NCI-H345 treated with DMSO at 0.1 percent for 48 hours (cell line): Measurements from ENCODE around the gene RBM18.

Source experiments
- DNase-seq: peaks from one replicate; lab custom pipeline; 2025; ENCODE audit not compliant: unreplicated experiment; lab: John Stamatoyannopoulos, UW

Gene RBM18, protein sequence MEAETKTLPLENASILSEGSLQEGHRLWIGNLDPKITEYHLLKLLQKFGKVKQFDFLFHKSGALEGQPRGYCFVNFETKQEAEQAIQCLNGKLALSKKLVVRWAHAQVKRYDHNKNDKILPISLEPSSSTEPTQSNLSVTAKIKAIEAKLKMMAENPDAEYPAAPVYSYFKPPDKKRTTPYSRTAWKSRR

DNA sequence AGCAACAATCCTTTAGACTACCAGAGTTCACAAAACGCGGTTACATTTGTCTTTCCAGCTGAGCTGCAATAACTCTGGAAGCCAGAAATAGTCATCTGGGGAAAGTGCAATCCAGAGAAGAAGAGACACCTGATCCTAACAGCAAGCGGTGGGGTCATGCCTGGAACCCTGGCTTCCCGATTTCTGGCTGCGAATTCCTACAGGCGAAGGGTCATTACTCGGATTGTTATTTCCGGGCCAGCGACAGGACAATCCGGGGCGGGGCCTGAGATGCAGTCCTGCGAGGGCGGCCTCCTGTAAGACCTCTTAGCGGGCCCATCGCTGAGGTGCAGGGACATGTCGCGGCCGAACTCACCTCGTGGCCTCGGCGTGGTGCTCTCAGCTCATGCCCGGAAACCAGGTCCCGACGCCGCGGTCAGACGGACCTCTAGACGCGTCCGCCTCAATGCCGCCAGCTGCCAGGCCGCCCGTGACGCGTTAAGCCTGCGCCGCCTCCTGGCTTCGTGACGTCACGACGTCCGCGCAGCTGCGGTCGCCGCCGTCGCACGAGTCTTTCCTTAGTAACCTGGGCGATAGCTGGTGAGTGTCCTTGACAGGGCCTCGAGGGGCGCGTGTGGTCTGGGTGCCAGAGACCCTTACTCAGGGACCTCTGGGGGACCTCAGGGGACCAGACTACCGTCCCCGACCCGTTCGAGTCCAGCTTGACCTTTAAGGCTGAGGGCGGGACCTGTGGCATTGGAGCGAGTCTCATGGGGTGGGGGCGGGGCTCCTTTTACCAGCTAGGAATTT is at the start of gene RBM18, which contains the start of gene MRRF:
RBM18 (minus strand) TSS at position 481 of the 789 bp plus-strand sequence. CDS start 3,348 bp downstream, outside the sequence.
MRRF (plus strand) TSS at position 523 of the 789 bp plus-strand sequence. CDS start 6,010 bp downstream, outside the sequence.
- DNase-seq: peak; percentile 84

DNA sequence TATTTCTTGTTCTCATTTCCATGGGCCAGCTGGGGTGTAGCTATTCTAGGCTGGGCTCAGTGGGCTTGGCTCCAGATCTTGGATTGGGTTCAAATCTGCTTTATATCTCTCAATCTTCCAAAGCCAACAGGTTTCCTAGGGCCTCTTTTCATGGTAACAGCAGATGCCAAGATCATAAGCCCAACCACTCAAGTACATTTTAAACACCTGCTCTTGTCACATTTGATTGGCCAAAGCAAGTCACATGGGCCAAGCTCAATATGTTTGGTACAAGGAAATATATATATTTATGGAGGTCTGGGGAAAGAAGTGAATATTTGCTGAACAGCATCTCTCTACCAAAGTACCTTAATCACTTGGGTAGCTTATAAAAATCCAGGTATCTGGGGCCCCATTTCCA is 49.5 kb upstream of the RBM18 start:
- no peak for DNase-seq

DNA sequence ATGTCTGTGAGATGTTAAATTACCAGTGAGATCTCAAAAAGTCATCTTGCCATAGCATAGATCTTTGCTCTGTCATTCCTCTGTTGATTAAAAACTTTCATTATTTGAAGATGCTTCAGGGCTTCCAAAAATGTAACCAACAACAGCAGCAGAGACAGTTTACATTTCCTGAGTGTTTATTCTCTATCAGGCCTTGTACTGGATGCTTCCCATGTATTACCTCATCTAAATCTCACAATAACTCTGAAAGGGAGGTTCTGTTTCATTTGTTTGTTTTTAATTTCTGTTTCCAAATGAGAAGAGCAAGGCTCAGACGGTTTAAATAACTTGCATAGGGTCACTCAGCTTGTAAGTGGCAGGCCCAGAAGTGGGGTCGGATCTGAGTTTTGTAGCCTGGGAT is 45.2 kb upstream of the RBM18 start:
- DNase-seq: no peak

DNA sequence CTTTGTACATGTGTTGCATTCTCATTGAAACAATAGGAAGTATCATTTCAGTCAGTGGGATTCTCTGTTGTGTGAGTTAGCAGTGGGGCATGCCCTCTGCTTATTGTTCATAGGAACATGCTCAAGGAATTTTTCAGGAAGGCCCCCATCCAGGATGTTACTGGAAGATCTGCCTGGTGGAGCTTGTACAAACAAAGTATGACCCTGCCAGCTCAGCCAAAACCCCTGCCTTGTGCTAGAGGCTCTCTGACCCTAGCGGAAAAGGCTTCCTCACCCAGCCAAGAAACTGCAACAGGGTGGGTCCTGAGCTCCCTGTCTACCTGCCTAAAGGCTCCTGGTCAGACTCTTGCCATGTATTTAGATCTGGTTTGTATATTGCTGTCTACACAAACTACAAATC is 43.3 kb upstream of the RBM18 start:
- DNase-seq: no peak

DNA sequence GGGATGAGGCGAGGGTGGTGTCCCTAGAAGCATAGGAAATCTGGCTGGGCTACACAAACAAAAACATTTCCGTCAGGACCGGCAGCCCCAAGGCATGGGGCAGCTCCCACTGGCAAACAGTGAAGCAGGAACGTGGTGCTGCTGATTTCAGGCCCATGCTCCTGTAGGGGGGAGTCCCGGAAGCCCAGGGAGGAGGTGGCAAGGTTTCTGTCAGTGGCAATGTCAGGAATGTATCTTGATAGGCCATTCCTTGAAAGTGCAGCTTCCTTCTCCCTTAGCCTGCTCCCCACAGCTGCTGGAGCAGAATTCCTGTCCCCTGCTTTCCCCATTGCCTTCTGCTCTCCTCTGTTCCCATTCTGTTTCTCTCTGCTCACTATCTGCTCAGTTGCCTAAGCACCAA is 42.4 kb upstream of the RBM18 start:
- DNase-seq: no peak

DNA sequence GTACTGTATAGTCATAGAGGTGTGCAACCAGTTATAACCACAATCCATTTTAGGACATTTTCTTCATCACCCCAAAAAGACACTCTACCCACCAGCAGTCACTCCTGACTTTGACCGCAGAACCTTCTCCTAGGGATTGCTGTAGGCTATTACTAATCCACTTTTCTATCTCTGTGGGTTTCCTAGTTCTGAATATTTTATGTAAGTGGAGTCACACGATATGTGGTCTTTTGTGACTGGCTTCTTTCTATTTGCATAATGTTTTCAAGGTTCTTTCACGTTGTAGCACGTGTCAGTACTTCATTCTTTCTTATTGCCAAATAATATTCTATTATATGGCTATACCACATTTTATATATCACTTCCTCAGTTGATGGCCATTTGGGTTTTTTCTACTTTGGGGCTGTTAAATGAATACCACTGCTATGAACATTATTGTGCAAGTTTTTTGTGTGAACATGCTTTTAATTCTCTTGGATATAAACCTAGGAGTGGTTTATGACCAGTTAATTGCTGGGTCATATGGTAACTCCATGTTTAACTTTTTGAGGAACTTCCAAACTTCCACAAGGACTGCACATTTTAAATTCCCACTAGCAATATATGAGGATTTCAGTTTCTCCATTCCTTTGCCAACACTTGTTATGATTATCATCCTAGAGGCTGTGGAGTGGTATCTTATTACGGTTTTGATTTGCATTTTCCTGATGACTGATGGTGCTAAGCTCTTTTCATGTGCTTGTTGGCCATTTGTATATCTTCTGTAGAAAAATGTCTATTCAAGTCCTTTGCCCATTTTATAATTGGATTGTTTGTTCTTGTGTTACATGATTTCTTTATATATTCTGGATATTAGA is 37.8 kb upstream of the RBM18 start:
- DNase-seq: no peak

DNA sequence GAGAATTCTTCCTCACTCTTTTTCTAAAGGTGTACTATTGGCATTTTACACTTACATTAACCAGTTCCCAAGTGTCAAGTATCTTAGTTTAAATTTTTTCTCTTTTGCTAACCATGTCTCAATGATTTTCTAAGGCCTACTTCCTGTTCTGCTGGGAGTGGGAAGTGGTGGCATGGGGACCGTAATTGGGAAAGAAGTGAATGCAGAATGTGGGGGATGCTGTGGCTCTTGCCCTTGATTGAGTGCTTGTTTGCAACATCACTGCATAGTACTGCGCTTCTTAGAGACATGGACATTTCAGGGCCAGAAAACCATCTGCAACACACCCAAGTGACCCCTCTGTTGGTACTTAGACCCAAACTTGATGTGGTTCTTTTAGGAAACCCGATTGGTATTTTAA is 32.9 kb upstream of the RBM18 start:
- no peak for DNase-seq

DNA sequence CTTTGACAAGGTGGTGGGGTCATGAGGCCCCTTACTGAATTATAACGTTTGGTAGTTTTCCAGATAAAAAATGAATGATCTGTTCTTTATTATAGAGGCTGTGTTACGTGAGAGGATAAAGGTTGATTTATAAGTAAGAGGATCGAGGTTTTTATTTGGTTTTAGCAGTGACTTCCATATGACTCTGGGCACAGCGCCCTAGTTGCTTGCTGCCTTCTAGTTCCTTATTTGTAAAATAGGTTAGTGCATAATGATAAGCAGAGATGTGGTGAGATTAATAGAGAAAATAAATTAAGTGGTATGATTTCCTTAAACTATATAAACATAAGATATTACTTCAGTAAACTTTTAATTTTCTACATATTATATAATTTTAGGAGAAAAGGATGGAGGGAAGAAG is 29.9 kb upstream of the RBM18 start:
- no peak for DNase-seq

DNA sequence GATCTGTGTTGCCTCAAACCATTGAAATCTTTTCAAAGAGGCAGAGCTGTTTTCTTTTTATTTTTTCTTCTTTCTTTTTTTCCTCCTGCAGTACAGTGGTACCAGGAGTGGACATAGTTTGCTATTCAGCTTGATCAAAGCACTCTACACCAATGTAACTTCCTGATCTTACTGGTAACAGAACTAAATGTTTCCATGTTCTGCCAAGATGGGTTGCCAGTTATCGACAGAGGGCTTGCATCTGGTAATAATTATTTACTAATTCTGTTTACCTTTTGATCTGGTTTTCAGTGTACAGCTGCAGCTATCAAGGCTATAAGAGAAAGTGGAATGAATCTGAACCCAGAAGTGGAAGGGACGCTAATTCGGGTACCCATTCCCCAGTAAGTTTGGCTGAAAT is 26.8 kb upstream of the RBM18 start:
- no peak for DNase-seq

DNA sequence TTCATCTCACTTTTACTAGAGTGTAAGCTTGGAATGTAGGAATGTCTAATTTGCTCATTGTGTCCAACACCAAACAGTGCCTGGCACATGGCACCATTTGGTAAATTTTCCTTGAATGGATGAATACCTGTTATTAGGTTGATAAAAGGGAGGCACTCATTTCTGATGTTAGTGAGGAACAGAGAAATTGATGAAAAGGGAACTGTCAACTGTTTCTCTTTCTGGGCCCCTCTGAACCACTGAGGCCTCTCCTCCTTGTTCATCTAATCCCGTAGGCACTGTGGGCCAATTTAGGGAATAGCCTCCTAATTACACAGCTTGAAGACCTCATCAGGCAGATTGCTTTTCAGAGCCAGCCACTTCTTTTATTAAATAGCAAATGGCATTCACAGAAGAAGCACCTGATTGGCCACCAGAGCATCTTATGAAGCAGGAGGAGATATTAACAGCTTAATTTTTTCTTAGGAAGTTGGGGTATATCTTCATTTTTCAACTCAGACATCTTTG is 22.6 kb upstream of the RBM18 start:
- no peak for DNase-seq

DNA sequence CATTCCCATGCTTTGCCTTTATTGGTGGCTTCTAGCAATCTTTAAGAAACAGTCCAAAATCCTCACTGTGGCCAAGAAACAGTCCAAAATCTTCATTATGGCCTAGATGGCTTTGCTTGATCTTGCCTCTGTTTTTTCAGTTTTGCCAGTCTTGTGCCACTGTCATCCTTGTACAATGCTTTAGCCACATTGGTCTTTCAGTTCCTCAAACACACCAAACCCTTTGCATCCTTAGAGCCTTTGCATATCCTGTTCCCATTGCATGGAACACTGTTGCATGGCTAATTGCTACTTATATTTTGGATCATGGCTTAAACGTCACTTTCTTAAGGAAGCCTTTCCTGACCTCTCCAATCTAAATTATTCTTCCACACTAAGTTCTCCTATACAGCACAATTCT is 22.1 kb upstream of the RBM18 start:
- no peak for DNase-seq

DNA sequence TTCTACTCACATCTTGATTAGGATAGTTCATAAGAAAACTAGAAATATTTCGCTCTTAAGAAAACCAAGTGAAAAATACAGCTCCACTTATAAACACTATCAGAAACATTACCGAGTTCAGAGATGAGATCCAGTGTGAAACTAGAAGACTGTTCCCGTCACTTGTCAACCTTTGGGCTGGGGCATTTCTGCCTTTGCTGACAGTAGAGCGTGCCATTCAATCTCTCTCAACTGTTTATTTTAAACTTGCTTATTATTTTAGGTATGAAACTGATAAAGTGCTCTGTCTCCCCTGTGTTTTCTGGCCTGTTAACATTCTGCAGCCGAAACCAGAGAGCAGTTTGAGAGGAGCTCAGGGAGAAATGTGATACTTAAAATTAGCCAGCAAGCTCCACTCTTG is 16.7 kb upstream of the RBM18 start:
- DNase-seq: no peak

DNA sequence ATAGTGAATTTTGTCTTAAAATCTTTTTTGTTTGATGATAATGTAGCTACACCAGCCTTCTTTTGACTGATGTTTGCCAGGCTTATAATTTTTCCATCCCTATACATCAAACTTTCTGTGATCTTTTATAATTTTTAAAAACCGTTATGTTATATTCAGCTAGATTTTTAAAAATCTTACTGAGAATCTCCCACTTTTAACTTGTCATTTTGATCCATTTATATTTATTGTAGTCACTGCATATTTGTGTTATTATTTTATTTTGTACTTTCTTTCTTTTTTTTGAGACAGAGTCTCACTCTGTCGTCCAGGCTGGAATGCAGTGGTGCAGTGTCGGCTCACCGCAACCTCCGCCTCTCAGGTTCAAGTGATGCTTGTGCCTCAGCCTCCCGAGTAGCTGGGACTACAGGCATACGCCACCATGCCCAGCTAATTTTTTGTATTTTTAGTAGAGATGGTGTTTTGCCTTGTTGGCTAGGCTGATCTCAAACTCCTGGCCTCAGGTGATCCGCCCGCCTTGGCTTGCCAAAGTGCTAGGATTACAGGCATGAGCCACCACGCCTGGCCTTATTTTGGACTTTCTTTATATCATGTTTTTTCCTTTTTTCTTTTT is 12.8 kb upstream of the RBM18 start:
- DNase-seq: no peak

DNA sequence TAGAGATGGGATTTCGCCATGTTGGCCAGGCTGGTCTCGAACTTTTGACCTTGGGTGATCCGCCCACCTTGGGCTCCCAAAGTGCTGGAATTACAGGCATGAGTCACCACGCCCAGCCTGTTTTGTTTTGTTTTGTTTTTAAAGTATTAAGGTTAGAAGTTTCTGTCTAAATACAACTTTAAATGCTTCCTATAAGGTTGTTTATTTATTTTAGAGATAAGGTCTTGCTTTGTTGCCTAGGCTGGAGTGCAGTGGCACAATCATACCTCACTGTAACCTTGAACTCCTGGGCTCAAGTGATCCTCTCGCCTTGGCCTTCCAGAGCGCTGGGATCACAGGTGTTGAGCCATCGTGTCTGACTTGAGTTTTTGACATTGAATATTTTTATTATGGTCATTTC is 11.5 kb upstream of the RBM18 start:
- no peak for DNase-seq

DNA sequence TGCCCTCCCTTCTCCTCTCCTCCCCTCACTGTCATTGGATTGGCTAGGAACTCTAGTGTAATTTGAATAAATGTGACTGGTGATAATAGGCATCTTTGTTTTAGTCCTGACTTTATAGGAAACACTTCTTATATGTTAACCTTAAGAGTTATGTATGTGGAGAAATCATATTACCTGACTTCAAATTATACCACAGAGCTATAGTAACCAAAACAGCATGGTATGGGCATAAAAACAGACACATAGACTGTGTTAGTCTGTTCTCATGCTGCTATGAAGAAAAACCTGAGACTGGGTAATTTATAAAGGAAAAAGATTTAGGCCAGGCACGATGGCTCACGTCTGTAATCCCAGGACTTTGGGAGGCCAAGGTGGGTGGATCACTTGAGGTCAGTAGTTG is 9.4 kb upstream of the RBM18 start:
- no peak for DNase-seq

DNA sequence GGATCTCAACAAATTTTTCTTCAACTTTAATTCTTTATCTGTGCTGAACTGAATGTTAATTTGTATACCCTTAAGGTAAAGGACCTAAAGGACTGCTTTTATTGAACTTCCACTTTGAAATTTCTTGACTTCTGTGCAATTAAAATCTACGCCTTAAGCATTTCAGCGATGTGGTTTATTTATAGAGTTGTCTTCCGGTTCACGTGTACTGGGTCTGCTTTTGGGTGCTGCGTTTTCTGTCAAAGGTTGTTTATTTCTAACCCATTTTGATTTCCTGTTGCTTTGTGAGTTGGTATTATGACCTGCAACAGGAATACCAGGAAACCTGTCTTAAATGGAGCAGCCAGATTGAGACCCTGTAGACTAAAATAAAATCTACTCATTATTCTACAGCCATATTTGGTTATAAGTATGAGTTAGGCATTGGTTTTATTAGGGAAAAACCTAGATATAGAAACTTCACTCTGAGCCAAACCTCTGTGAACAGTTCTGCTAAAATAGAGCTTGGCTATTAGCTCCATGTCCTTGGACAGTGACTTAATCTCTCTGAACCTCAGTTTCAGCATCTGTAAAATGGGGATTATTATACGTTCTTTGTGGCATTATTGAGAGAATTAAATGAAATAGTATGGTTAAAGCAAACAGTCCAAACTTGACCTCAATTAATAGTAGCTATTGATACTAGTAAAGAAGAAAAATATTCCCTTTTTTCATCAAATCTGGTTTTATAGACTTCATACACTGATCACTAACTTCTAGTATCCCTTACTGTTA is 3.6 kb upstream of the RBM18 start:
- DNase-seq: no peak

DNA sequence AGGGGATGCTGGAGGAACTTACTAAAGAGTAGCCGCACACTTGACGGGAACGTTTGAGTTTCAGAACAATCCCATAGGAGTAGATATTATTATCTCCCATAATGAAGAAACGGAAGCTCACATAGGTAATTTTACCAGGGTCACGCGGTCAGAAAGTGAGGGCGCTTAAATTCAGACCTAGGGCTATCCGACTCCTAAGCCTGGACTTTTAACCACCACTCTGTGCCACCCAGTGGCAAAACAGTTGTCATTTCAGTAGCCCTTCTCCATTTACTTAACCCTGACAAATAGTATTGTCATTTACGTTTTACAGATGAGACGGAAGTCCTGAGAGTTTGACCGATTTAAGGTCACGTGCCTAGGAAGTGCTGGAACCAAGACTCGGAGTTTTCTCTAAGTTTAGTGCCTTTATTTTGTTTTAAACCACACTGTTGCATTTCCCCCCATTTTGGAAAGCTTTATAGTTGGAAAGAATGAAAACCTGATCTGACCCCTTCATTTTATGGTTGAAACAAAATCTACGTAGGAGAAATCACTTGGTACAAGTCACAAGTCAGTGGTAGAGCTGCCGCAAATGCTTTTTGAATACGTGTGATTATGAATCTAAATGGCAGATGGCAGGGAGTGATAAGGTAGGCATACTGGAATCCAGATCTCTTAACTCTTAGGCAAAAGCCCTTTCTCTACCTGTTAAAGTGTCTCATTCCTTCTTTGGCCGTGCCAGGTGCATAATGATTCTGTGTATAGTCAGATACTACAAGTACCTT is 692 bp upstream of the RBM18 start:
- DNase-seq: no peak

DNA sequence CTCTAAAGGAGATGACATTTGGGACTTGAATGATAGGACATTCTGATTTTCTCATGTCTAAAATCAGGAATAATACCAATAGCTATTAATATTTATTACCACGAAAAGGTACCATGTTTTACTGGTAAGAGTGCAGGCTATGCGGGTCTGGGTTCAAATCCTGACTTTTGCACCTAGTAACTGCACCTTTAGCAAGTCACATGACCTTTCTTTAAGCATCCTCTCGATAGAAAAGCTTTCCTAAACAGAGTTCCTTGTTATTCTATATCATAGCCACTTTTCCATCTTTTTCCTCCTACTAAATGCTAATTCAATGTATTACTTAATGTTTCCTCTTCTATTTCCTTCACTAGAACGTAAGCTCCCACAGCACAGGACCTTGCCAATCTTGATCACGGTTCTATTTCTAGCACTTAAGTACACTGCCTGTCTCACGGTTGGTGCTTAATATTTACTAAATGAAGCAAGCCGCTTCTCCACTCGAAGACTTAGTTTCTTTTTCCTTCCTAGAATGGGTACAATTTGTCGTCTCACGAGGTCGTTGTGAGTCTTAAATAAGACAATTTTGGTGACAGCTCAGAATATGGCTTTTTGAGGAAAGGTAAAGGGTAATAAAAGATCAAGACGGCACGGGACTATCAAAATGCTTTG is 816 bp downstream of the RBM18 start:
- no peak for DNase-seq

DNA sequence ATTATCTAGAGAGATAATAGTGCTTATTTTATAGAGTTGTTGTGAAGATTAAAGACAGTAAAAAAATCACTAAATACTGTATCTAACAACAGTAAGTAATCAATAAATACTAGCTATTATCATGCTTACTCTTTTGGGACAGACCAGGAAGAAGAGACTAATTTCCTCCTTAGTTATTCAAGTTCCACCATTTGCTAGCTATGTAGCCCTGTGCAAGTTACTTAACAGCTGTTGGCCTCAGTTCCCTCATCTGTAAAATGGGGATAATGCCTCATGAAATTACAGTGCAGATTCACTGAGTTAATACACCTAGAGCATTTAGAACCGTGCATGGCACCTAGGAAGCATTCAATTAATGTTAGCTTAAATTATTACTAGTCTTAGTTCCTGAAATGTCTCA is 2.6 kb downstream of the RBM18 start:
- no peak for DNase-seq
